WERI-Rb-1 (cell line): ENCODE measurements around the gene IP6K1.

ENCODE experiments used
- DNase-seq: peaks from one replicate; pipeline ENCODE4 v3.0.0-alpha.2; 2020
- H3K27ac ChIP-seq: fragments of 250-450 bp; sonication (Bioruptor Pico); 2 replicates; pipeline ENCODE4 v1.5.1; 2020; ENCODE audit warnings: mild to moderate bottlenecking, moderate library complexity
- H3K27me3 ChIP-seq: fragments of 250-450 bp; sonication (Bioruptor Pico); 2 replicates; pipeline ENCODE4 v1.5.1; 2021; ENCODE audit warnings: mild to moderate bottlenecking, low read depth, moderate library complexity; ENCODE audit not compliant: insufficient read depth, severe bottlenecking
- H3K36me3 ChIP-seq: fragments of 250-450 bp; sonication (Bioruptor Pico); 2 replicates; pipeline ENCODE4 v1.5.1; 2020; ENCODE audit warnings: mild to moderate bottlenecking, moderate library complexity
- H3K4me3 ChIP-seq: 2 replicates; pipeline ENCODE4 v1.5.1; 2011; ENCODE audit warnings: low read depth, mild to moderate bottlenecking, control low read depth, low read length
- H3K9me3 ChIP-seq: fragments of 250-450 bp; sonication (Bioruptor Pico); 2 replicates; pipeline ENCODE4 v1.5.1; 2021; ENCODE audit warnings: mild to moderate bottlenecking, moderate library complexity; ENCODE audit not compliant: severe bottlenecking
- CTCF ChIP-seq: IDR thresholded peaks from 2 replicates; pipeline ENCODE4 v1.5.1; 2011; ENCODE audit warnings: low read depth, mild to moderate bottlenecking, control low read depth, inconsistent platforms, low read length

Gene IP6K1

GRCh38 chr3:49772703-49773102 is 13.6 kb downstream of the IP6K1 start:
- Histone ChIP-seq H3K4me3 (no peak overlapping the region), H3K36me3 (peaks cover 15% of the 10 kb centered on the region), H3K27me3 (no peaks in the 10 kb centered on the region), H3K9me3 (no peaks in the 10 kb centered on the region), H3K27ac (no peak overlapping the region)
- TF ChIP-seq CTCF: no peak
- no peak for DNase-seq

- no peak for DNase-seq
- peaks cover 8% of the 10 kb centered on the region for H3K36me3 ChIP-seq
- H3K9me3 ChIP-seq: no peaks in the 10 kb centered on the region
- TF ChIP-seq CTCF: no peak
- H3K27me3 ChIP-seq: no peaks in the 10 kb centered on the region
- no peak overlapping the region for H3K4me3 ChIP-seq
- no peak overlapping the region for H3K27ac ChIP-seq
These were observed 14.9 kb downstream of the IP6K1 start for GRCh38 chr3:49771340-49771938.

- Histone ChIP-seq H3K27ac (no peak overlapping the region), H3K9me3 (no peaks in the 10 kb centered on the region), H3K36me3 (peaks cover 13% of the 10 kb centered on the region), H3K27me3 (no peaks in the 10 kb centered on the region), H3K4me3 (no peak overlapping the region)
- DNase-seq: no peak
- no peak for TF ChIP-seq CTCF
These were observed 16.4 kb downstream of the IP6K1 start for GRCh38 chr3:49769926-49770325.

- H3K27ac ChIP-seq: no peak overlapping the region
- H3K27me3 ChIP-seq: no peaks in the 10 kb centered on the region
- TF ChIP-seq CTCF: no peak
- peaks cover 16% of the 10 kb centered on the region for H3K36me3 ChIP-seq
- no peak for DNase-seq
- H3K4me3 ChIP-seq: no peak overlapping the region
- no peaks in the 10 kb centered on the region for H3K9me3 ChIP-seq
These were observed 16.9 kb downstream of the IP6K1 start for GRCh38 chr3:49769286-49769915.

GRCh38 chr3:49763981-49764380 is 22.4 kb downstream of the IP6K1 start:
- H3K9me3 ChIP-seq: no peaks in the 10 kb centered on the region
- TF ChIP-seq CTCF: no peak
- no peak for DNase-seq
- no peaks in the 10 kb centered on the region for H3K27me3 ChIP-seq
- H3K36me3 ChIP-seq: peaks cover 8% of the 10 kb centered on the region
- H3K4me3 ChIP-seq: no peak overlapping the region
- no peak overlapping the region for H3K27ac ChIP-seq

GRCh38 chr3:49761661-49762060 is 24.7 kb downstream of the IP6K1 start:
- Histone ChIP-seq H3K36me3 (peaks cover 8% of the 10 kb centered on the region), H3K9me3 (no peaks in the 10 kb centered on the region), H3K4me3 (no peak overlapping the region), H3K27me3 (no peaks in the 10 kb centered on the region), H3K27ac (no peak overlapping the region)
- no peak for TF ChIP-seq CTCF
- no peak for DNase-seq
